GM18505 (cell line): Measurements from ENCODE around the gene NLRC3.
"Not testable (repeated sequence)": the region's sequence is repeated elsewhere in the genome, so short reads cannot be mapped to it uniquely, and the experiment has no call there.

Experiments
- ATAC-seq: cut with Tn5 transposase; IDR thresholded peaks from one replicate; pipeline ENCODE4 v1.9.1; 2021; ENCODE audit not compliant: unreplicated experiment
- POLR2A ChIP-seq: IDR thresholded peaks from 4 replicates; pipeline ENCODE4 v1.6.1; 2011; ENCODE audit warnings: borderline replicate concordance; ENCODE audit not compliant: insufficient read depth, insufficient read length; ENCODE audit errors: extremely low read depth

Gene NLRC3

DNA sequence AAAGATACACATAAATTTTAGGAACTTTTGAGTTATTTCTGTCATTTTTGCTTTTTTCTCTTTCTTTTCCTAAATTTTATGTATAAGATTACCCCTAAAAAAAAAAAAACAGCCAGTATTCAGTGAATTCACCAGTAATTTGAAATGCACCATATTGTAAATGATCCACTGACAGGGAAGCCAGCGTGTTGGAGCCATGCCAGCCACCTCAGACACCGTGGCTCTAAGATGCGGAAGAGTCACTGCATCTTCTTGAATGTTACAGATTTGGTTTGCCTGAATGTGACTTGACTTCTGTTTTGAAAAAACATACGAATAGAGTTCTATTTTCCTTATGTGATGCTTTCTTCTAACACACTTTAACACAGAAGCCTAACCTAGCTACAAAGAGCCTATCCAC lies 39.0 kb downstream of the NLRC3 start:
- ATAC-seq, result no peak
- no peak for TF ChIP-seq POLR2A

DNA sequence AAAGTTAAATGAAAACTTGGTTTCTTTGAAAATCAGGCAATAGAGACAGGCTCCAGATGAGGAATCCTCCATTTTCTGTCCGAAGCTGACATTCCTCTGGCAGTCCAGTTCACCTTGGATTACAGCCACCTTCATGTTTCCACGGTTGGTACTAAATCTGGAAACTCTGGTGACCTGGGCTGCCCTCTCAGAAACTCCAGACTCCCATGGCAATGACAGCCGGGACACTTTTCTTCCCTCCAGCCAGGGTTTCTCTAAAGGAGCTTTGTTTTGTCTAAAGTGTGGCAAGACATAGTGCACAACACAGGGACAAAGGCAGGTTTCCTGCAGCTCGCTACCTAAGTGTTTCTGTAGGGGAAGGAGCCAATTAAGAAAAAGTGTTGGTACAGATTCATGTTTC lies 40.4 kb downstream of the NLRC3 start:
- TF ChIP-seq POLR2A, result no peak
- no peak for ATAC-seq

DNA sequence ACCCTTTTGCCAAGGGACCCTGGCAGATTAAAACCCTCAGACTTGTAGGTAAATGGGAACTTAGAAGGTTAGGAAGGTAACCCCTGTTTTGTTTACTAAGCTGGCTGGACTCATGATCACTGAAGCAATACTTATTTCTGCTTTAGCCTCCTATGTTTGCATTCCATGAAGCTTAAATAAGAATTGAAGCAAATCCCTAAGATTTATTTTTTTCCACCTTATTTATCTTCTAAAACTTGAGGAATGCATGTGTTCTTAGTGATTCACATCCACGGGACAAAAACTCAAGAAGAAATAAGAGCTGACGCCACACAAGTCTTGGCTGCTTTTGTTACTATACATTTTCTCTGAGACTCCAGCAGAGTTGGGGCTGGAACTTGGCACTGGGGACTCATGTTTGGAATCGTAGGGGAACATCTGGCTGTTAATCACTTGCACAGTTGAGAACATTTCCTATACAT lies 40.9 kb downstream of the NLRC3 start:
- no peak for ATAC-seq
- no peak for TF ChIP-seq POLR2A

DNA sequence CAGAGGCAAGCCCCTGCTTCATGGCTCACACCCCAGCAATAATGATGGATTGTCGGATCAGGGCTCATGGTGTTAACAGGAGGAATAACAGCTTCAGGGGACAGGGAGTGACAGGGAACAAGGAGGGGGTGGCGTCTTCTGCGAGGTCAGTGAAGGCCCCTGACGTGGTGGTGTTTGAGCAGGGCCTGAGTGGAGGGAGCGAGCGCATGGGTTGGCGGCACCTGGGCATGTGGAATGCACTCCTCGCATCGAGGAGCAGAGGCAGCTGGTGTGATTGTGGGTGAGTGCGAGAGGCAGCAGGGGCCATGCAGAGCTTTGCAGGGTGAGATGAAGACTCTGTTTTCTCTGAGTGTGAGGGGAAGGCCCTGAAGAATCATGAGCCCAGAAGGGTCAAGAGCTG lies 43.1 kb downstream of the NLRC3 start:
- ATAC-seq, result no peak
- no peak for TF ChIP-seq POLR2A

DNA sequence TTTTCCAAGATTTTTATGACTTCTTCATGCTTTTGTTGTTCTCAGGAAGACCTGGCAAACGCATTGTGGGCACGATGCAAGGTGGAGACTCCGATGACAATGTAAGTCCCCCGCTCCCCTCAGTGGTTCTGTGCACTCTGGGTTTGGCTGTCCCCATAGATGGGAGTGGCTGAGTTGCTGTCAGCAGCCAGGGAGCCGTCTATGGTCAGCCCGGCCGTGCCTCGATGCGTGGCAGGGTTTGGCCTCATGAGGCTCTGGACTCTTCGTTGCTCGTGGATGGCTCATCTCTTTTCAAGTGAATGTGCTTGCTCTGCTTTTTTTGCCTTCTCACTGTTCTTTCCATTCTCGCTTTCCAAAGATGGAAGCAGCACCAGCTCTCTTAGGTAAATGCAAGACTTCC lies 44.5 kb downstream of the NLRC3 start:
- ATAC-seq, result no peak
- no peak for TF ChIP-seq POLR2A

DNA sequence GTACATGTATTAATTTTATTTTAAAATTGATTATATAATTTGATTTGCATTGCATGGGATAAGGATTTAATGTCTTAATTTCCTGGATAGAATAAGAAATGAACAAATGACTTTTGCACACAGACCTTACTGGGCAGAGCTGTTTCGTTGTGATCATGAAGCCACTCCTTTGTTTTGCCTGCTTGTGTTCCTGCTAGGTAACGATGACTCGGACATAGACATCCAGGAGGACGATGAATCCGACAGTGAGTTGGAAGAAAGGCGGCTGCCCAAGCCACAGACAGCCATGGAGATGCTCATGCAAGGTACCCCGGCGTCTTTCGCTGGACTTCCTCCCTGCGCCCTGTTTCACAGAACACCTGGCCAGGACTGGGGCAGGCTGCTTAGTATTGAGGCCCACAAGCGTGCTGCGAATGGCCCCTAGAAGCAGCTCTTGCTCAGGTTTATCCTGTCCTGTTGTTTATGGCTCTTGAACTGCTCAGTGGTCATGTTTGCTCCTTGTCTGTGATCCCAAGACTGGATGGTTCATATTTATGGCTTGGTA lies 46.8 kb downstream of the NLRC3 start:
- ATAC-seq, result no peak
- TF ChIP-seq POLR2A, result no peak

DNA sequence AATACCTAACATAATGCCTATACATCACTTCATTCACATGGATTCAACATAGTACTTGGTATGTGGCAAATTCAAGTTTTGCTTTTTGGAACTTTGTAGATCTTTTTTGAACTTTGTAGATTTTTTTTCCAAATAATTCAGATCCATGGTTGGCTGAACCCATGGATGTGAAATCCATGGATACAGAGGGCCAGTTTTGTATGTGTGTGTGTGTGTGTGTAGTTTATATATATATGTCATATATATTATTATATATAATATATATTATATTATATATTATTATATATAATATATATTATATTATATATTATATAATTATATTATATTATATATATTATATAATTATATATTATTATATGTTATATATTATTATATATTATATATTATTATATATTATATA lies 48.0 kb downstream of the NLRC3 start:
- no peak for TF ChIP-seq POLR2A
- ATAC-seq, result no peak

DNA sequence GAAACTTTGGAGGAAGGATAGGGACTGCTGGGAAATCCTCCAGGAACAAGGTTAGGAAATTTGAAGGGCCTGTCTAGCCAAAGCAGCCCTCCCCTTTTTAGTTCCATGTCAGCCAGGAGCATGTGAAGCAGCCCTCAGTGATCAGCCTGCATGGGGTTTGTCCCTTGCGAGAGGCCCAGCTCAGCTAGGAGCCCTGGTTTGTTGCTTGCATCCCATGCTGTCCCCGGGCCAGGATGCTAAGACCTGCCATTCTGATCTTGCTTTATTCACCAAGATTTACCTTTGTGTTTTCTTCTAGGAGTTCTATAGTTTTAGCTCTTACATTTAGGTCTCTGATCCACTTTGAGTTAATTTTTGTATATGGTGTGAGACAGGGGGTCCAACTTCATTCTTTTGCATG lies 48.8 kb downstream of the NLRC3 start:
- no peak for ATAC-seq
- TF ChIP-seq POLR2A, result no peak

DNA sequence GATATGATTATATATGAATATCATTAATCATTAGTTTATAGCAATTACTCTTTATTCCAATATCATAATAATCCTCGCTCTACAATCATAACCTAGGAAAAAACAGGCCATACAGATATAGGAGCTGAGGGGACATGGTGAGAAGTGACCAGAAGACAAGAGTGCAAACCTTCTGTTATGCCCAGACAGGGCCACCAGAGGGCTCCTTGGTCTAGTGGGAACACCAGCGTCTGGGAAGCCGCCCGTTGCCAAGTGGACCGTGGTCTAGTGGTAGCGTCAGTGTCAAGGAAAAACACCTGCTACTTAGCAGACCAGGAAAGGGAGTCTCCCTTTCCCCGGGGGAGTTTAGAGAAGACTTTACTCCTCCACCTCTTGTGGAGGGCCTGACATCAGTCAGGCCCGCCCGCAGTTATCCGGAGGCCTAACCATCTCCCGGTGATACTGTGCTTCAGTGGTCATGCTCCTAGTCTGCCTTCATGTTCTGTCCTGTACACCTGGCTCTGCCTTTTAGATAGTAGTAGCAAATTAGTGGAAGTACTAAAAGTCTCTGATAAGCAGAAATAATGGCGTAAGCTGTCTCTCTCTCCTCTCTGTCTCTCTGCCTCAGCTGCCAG lies 49.9 kb downstream of the NLRC3 start:
- not testable (repeated sequence) for ATAC-seq

DNA sequence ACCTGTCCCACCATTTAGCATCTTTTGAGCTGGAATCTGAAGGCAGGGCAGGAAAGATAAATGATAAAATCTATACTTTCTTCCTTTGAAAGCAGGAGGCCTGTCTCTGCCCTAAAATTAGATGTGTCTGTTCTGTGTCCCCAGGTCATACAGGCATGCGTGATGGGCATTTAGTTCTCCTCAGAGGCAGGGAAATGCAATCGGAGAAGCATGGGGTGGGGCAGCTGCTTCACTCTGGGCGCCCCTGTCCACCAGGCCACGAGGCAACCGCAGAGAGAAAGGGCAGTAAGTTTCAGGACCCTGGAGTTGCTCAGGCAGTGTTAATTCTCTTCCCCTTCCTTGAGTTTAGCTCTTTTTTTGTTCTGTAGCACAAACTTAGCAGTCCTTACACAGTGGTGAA lies 51.3 kb downstream of the NLRC3 start:
- no peak for ATAC-seq
- TF ChIP-seq POLR2A, result no peak

DNA sequence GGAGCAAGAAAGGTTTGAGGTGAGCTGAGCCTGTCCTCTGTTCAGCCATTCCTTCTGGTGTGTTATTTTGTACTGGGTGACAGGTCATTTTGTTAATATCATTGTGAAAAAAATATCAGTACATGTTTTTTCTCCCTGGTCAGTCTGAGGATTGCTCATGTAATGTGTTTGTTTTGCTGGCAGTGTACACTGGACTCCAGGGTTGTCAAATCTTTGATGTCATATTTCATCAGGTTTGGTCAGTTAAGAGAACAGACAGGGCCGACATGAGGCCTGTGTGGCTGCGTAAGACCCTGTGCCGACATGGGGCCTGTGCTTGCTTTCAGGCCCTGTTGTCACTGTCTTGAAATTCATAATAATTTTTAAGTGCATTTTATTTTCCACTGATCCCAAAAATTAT lies 53.9 kb downstream of the NLRC3 start:
- TF ChIP-seq POLR2A, result no peak

DNA sequence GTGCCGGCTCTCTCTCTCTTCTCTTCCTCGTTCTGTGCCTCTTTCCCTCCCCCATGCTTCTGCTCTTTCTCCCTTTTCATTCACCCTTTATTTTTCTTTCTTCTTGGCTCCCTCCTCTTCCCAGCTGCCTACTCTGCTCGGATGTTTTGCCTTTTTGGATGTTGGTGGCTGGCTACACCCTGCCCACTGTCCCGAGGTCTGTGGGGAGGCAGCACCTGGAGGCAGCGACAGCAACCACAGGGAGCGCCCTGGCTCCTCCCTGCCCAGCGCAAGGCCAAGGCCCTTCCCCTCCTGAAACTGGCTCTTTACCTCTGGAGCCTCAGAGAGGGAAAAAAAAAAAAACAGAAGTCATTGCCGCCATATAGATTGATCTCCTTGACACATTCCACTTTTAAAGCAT lies 56.4 kb downstream of the NLRC3 start:
- TF ChIP-seq POLR2A, result no peak
- no peak for ATAC-seq

More for the DNA sequence above, 53.9 kb downstream of the NLRC3 start:
- ATAC-seq, result no peak

DNA sequence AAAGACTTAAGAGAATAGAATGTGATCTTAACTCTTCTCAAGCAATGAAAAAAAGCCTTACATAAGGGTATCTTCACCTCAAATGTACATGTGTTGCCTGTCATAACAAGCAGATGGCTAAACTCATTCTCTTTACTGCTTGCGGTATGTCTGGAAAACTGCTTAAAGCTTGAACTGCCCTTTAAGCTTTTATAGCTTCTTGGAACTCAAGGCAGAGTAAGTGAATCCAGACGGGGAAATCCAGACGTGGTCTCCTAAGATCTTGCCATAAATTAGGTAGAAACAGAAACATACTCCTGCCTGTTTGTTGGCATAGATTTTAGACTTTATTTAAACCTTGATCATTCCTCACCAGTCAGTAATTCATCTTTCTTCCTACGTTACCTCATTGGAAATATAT lies 56.8 kb downstream of the NLRC3 start:
- TF ChIP-seq POLR2A, result no peak
- ATAC-seq, result no peak

DNA sequence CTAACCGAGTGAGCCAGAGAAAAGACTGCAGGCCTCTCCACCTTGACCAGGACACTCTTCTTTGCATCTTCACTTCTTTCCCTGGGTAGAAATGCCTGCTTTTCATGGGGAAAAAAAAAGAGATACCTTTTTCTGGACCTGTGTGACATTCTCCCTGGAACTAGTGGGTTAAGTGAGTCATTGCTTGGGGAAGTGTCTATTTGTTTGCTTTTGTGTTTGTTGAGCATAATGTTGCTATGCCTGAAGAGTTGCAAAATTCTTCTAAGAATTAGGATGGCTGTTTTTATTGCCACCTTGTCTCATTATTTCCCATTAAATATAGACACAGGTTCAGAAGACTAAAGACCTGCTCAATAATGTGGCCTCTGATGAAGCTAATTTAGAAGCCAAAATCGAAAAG lies 57.6 kb downstream of the NLRC3 start:
- TF ChIP-seq POLR2A, result no peak
- ATAC-seq, result no peak

DNA sequence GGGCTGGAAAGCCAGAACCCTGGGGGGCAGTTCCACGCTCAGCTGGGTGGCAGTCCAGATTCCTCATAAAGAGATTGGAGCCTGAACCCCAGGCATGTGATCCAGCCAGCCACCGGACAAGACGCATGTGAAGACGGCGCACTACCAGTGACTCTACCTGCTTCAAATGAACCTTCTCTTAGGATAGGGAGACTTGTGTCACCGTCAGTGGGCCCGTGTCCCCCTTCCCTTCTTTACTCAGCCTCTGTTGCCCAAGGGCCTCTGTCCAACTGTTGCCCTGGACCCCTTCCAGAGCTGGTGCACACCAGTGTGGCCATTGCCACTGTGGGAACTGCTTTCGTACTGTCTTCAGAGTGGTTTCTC lies 58.2 kb downstream of the NLRC3 start:
- ATAC-seq, result no peak
- TF ChIP-seq POLR2A, result no peak
